NCI-H2171 (cell line): ENCODE data around the gene GNA12.
"Not testable (repeated sequence)": the region's sequence is repeated elsewhere in the genome, so short reads cannot be mapped to it uniquely, and the experiment has no call there.

ENCODE experiments used
- DNase-seq: peaks from one replicate; lab custom pipeline; 2025; lab: John Stamatoyannopoulos, UW

Gene GNA12

DNA sequence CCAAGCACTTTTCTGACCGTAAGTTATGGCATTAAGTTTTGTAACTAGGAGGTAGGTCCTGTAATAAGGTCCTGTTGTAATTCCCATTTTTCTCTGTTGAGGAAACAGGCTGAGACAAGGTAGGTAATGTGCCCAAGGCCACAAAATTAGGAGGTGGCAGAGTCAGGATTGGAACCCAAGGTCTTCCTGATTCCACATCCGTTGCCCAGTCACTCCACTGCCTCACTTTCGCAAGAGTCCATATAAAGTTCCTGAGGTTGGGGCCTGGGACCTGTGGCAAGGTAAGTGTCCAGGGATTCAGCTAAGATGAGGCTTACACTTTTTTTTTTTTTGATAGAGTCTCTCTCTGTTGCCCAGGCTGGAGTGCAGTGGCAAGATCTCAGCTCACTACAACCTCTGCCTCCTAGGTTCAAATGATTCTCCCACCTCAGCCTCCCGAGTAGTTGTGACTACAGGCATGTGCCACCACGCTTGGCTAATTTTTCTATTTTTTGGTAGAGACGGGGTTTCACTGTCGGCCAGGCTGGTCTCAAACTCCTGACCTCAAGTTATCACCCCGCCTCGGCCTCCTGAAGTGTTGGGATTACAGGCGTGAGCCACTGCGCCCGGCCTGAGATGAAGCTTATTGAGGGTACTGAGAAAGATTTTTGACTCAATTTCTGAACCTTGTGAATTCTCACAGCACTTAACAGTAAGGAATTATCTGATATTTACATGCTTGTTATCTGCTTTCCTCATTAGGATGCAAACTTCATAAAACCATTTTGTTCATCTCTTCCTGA lies 20.3 kb upstream of the GNA12 start:
- no peak for DNase-seq

DNA sequence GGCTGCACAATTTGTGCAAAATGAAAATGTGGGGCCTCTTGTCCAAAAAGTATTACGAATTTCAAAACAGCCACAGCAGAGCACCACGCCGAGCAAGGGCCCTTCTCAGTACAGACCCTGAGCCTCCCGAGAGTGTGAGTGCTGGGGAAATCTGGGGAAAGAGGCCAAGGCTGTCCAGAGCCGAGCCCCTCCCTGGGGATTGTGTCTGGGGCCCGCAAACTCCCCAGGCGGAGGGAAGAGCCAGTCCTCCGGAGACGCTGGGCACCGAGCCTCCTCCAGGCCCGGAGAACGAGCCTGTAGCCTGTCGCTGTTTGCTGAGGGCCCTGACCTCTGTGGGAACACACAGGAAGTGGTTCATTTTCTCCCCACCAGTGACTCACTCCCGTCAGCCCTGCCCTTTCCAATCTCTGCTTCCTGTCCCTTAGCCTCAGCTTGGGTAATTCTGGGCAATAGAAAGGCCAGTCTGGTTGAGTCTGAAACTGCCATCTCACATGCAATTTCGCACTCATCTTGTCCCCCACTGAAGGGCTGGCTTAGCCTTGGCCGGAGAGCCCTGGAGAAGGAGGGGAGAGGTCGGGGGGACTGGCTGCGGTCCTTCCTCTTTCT lies 19.5 kb upstream of the GNA12 start:
- DNase-seq, result no peak

DNA sequence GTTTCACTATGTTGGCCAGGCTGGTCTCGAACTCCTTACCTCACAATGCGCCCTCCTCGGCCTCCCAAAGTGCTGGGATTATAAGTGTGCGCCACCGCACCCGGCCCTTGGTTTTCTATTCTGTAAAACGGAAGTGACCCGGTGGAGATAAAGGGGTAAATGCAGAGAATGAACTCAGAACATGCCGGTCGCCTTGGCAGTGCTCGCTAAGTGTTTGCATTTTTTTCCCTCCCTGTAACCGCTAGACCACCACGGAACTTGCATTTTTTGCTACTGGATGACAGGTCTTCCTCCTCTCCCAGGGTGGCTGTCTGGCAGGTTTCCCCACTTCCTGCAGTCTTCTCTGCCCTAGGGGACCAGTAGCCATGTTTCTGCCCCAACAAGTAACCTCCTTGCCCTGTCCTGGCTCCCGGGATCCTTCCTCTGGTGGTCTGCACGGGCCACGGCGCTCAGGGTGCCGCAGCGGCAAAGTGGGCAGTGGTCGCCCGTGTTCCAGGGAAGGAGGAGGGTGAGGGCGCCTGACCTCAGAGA lies 18.8 kb upstream of the GNA12 start:
- DNase-seq, result no peak

DNA sequence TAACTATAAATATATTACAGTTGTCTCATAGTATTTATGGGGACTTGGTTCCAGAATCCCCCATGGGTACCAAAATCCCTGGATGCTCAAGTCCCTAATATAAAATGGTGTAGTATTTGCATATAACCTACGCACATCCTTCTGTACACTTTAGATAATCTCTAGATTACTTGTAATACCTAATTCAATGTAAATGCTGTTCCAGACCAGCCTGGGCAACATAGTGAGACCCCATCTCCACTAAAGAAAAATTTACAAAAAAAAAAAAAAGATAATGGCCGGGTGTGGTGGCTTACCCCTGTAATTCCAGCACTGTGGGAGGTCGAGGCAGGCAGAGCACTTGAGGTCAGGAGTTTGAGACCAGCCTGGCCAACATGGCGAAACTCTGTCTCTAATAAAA lies 17.4 kb upstream of the GNA12 start:
- DNase-seq, result no peak

GRCh38 chr7:2860627-2861133 lies 16.6 kb upstream of the GNA12 start:
- DNase-seq, result peak; percentile 42

DNA sequence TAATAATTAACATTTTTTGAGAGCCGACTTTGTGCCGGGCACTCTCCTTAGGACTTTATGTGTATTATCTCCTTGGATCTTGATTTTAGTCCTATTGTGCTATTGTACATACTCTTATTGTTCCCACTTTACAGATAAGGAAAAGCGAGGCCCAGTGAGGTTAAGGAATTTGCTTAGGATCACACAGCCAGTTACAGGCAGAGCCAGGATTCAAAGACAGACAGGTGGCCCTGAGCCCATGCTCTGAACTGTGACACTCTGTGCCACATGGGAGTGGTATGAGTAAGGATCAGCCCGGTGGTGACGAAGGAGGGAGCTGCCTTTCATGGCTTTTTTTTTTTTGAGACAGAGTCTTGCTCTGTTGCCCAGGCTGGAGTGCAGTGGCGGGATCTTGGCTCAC lies 15.8 kb upstream of the GNA12 start:
- no peak for DNase-seq

GRCh38 chr7:2858621-2859020 lies 14.5 kb upstream of the GNA12 start:
- no peak for DNase-seq

DNA sequence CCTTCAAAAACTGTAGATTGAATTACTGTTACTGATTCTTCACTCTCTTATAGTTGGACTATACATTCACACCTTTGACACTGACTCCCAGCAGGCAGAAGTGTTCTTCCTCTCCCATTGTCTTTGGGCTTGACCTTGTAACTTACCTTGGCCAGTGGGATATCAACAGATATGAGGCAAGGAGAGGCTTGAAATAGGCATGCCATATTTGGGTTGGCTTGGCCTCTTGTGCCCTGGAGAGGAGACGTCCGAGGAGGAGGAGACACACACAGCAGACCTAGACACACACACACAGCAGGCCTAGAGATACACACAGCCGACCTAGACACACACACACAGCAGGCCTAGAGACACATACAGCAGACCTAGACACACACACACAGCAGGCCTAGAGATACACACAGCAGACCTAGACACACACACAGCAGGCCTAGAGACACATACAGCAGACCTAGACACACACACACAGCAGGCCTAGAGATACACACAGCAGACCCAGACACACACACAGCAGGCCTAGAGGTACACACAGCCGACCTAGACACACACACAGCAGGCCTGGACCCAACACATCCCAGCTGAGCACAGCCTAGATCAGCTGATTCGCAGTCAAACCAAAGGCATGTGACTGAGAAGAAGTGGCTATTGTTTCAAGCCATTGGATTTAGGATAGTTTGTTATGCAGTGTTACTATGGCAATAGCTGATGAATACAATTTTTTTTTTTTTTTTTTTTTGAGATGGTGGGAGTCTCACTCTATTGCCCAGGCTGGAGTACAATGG lies 12.5 kb upstream of the GNA12 start:
- DNase-seq, result no peak

DNA sequence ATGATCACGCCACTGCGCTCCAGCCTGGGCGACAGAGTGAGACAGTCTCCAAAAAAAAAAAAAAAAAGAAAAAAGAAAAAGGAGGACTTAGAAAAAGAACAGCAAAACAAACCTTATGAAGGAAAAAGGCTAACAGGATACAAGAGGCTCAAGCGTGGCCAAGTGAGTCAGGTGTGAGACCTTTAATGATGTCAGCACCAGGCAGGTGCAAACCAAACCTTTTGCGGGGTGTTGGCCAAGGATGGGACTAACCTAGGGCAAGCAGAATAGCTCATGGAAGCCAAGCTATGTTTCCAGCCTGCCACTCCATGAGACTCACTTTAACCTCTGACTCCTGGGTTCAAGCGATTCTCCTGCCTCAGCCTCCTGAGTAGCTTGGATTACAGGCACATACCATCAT lies 11.3 kb upstream of the GNA12 start:
- DNase-seq, result no peak

DNA sequence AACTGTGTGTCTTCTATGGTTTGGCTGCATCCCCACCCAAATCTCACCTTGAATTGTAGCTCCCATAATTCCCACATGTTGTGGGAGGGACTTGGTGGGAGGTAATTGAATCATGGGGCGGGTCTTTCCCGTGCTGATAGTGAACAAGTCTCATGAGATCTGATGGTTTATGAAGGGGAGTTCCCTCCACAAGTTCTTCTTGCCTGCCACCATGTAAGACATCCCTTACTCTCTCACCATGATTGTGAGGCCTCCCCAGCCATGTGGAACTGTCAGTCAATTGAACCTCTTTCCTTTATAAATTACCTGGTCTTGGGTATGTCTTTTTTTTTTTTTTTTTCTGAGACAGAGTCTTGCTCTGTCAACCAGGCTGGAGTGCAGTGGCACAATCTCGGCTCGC lies 9.4 kb upstream of the GNA12 start:
- not testable (repeated sequence) for DNase-seq

- DNase-seq, result no peak
Observed at GRCh38 chr7:2853147-2853546, 9.0 kb upstream of the GNA12 start.

- DNase-seq, result no peak
Observed at GRCh38 chr7:2851497-2851896, 7.4 kb upstream of the GNA12 start.

GRCh38 chr7:2849941-2850766 lies 6.0 kb upstream of the GNA12 start:
- no peak for DNase-seq

GRCh38 chr7:2845034-2845592 lies 1.0 kb upstream of the GNA12 start:
- no peak for DNase-seq

DNA sequence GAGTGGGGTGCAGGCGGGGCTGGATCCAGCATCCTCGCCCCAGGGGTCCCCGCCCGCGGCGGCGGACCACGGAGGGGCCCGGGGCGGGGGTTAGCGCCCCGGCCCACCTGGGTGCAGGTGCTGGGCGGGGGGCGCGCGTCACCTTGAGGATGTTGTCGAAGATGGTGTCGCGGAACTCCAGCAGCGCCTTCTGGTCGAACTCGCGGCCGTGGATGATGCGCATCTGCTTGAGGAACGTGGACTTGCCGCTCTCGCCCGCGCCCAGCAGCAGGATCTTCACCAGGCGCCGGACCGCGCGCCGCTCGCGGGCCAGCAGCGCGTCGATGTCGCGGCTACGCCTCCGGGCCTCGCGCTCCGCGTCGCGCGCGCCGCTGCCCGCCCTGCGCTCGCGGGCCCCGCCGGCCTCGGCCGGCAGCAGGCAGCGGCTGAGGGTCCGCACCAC lies 376 bp downstream of the GNA12 start:
- DNase-seq, result no peak

- no peak for DNase-seq
Observed at GRCh38 chr7:2843191-2843685, 870 bp downstream of the GNA12 start.

- no peak for DNase-seq
Observed at GRCh38 chr7:2841907-2842306, 2.2 kb downstream of the GNA12 start.

DNA sequence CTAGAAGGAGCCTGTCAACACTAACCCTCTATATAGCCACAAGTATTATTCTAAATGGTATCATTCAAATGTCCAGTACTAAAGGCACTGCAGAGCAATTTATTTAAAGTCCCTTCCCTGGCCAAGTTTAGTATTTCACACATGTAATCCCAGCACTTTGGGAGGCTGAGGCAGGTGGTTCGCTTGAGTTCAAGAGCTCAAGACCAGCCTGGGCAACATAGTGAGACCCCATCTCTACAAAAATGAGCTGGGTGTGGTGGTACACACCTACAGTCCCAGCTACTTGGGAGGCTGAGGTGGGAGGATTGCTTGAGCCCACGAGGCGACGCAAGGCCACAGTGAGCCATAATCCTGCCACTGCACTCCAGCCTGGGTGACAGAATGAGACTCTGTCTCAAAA lies 3.6 kb downstream of the GNA12 start:
- DNase-seq, result no peak

DNA sequence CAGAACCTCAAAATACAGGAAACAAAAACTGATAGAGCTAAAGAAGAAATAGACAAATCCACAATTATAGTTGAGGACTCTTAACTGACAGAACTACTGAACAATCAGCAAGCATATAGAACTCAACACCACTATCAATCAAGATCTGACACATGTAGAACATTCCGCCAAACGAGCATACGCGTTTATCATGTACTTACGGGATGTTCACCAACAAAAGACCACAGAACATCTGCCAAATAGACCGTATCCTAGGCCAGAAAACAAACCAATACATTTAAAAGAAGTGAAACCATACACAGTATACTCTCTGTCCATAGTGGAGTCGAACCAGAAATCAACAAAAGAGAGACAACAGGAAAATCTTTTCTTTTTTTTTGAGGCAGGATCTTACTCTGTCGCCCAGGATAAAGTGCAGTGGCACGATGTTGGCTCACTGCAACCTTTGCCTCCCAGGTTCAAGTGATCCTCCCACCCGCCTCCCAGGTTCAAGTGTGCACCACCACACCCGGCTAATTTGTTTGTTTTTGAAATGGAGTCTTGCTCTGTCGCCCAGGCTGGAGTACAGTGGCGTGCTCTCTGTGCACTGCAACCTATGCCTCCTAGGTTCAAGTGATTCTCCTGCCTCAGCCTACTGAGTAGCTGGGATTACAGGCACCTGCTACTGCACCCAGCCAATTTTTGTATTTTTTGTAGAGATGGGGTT lies 5.1 kb downstream of the GNA12 start:
- DNase-seq, result no peak

DNA sequence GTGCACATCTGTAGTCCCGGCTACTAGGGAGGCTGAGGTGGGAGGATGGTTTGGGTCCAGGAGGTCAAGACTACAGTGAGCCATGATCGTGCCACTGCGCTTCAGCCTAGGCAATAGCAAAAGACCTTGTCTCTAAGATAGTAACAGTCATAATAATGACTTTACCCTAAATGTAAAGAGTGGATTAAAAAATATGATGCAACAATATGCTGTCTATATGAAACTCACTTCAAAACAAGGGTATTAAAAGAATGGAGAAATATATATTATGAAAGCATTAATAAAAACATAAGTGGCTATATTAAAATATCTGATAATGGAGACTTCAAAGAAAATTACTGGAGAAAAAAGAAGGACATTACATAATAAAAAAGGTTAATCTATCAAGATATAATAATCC lies 5.7 kb downstream of the GNA12 start:
- no peak for DNase-seq

- no peak for DNase-seq
Observed at GRCh38 chr7:2837496-2837895, 6.6 kb downstream of the GNA12 start.
